GM18868 (cell line): ENCODE results near the gene RAD23B.

ENCODE experiments used
- ATAC-seq: cut with Tn5 transposase; IDR thresholded peaks from one replicate; pipeline ENCODE4 v1.9.1; 2021; ENCODE audit warnings: mild to moderate bottlenecking, moderate library complexity; ENCODE audit not compliant: unreplicated experiment

The RAD23B gene

GRCh38 chr9:107333363-107333762 lies 50.3 kb downstream of the RAD23B start:
- no peak for ATAC-seq

- no peak for ATAC-seq
Observed at GRCh38 chr9:107334103-107334776, 51.2 kb downstream of the RAD23B start.

- no peak for ATAC-seq
Observed at GRCh38 chr9:107335331-107335730, 52.3 kb downstream of the RAD23B start.

- no peak for ATAC-seq
Observed at GRCh38 chr9:107336718-107337360, 53.8 kb downstream of the RAD23B start.

GRCh38 chr9:107337676-107338590 lies 54.9 kb downstream of the RAD23B start:
- no peak for ATAC-seq

- no peak for ATAC-seq
Observed at GRCh38 chr9:107338911-107339659, 56.0 kb downstream of the RAD23B start.

GRCh38 chr9:107340920-107341632 lies 58.0 kb downstream of the RAD23B start:
- peak; percentile 80 for ATAC-seq

- no peak for ATAC-seq
Observed at GRCh38 chr9:107342476-107343161, 59.5 kb downstream of the RAD23B start.

GRCh38 chr9:107345327-107345726 lies 62.2 kb downstream of the RAD23B start:
- ATAC-seq: no peak

- ATAC-seq: no peak
Observed at GRCh38 chr9:107348836-107349235, 65.8 kb downstream of the RAD23B start.

GRCh38 chr9:107350443-107350842 lies 67.4 kb downstream of the RAD23B start:
- no peak for ATAC-seq

- no peak for ATAC-seq
Observed at GRCh38 chr9:107351382-107352045, 68.4 kb downstream of the RAD23B start.

GRCh38 chr9:107355394-107355793 lies 72.3 kb downstream of the RAD23B start:
- ATAC-seq: no peak

GRCh38 chr9:107358986-107359385 lies 75.9 kb downstream of the RAD23B start:
- no peak for ATAC-seq

GRCh38 chr9:107360098-107360497 lies 77.0 kb downstream of the RAD23B start:
- ATAC-seq: no peak

- ATAC-seq: peak; percentile 82
Observed at GRCh38 chr9:107361816-107362215, 78.7 kb downstream of the RAD23B start.

GRCh38 chr9:107363516-107364152 lies 80.6 kb downstream of the RAD23B start:
- no peak for ATAC-seq

GRCh38 chr9:107367727-107368502 lies 84.8 kb downstream of the RAD23B start:
- ATAC-seq: peak; percentile 77
